Epidermal melanocyte (primary cell): ENCODE measurements around the gene CLIP2.
"Not testable (repeated sequence)": the region's sequence is repeated elsewhere in the genome, so short reads cannot be mapped to it uniquely, and the experiment has no call there.

Experiments used
- DNase-seq: peaks from one replicate; pipeline ENCODE4 v3.0.0; 2011; ENCODE audit warnings: low spot score; ENCODE audit not compliant: insufficient read length

Gene CLIP2

DNA sequence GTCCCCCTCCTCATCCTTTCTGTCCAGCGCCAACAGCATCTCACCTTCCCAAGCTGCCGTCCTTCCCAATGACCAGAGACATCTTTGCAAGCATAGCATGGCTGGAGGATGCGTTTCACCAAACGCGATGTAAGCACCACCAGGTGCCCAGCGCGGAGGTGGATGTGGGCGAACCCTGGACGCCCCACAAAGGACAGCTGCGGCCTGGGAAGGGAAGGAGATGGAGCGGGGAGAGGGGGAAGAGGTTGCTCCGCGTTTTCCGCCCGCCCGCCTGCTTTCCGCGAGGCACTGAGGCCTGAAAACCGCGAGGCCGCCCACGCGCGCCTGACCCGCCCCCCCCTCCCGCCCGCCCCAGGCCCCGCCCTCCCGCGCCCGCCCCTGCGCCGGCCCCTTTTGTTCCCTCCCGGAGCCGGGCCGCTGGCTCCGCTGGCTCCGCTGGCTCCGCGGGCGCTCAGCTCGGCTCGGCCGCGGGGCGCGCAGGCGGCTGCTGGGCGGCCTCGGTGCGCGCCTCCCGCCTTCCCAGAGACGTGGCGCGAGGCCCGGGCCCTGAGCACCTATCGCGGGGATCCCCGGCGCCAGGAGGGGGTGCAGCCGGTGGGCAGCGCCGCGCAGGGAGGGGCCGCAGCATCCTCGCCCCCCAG, at the start of gene CLIP2:
Gene CLIP2 (plus strand): TSS at position 390 of the 641 bp plus-strand sequence. CDS start 28,140 bp downstream, outside the sequence.
- DNase-seq, result peak; percentile 83

- DNase-seq, result no peak
Measured at GRCh38 chr7:74240482-74240881, 48.7 kb upstream of the CLIP2 start.

DNA sequence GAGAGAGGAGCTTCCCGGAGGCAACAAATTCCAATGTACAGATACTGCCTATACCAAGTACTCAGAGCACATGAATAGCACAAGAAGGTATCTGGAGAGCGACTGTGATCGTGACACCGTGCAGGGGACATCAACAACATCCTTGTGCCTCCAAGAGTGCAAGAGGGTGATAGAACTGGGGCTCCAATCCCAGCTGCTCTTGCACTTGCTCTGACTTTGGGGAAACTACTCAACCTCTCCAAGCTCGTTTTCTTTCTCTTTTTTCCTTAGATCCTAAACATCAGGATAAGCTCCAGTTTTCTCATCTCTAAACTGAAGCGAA, 47.1 kb upstream of the CLIP2 start:
- no peak for DNase-seq

DNA sequence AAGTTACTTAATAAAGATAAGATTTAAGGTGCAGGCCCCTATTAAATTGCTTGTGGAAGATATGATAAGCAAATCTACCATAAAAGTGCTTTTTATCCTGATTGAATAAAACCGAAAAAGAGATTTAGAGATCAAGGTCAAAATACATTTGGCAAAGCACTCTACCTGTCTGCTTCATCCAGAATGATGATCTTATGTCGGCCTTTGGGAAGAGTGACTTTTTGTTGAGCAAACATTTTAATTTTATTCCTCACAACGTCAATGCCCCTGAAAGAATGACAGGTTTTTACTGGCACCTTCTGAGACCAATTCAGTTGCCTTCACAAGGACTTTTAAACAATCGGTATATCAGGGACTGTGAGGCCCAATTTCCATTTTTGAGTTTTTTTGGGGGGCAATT, 42.7 kb upstream of the CLIP2 start:
- no peak for DNase-seq

DNA sequence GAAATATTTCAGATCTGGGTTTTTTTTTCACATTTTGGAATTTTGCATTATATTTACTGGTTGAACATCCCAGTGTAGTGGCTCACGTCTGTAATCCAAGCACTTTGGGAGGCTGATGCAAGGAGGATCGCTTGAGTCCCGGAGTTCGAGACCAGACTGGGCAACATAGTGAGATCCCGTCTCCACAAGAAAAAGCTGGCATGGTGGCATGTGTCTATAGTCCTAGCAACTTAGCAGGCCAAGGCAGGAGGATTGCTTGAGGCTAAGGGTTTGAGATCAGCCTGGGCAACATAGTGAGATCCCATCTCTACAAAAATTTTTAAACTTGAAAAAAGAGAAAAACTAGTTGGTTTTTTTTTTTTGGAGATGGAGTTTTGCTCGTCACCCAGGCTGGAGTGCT, 41.1 kb upstream of the CLIP2 start:
- no peak for DNase-seq

DNA sequence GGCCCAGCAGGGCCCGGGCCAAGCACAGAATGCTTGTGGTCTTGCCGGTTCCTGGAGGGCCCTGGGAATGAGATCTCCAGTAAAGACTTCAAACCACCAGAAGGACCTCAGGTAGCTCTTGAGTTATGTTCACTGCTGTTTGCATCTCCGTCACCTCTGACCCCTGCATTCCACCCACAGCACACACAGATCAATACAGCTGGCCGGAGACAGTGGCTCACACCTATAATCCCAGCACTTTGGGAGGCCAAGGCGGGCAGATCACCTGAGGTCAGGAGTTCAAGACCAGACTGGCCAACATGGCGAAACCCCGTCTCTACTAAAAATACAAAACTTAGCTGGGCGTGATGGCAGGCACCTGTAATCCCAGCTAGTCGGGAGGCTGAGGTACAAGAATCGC, 40.1 kb upstream of the CLIP2 start:
- DNase-seq, result not testable (repeated sequence)

DNA sequence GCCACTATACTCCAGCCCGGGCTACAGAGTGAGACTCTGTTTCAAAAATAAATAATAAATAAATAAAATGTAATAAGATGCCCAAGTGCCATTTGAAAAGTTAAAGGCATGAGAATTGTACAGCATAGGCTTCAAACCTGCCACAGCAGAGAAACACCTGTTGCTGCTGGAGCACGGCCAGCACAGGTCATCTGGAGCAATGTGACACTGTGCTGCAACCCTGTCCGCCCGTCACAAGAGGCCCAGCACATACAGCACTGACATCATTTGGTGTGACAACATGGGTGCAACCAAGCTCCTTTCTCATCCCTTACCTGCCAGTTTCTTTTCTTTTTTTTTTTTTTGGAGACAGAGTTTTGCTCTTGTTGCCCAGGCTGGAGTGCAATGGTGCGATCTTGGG, 36.3 kb upstream of the CLIP2 start:
- DNase-seq, result no peak

- DNase-seq, result no peak
Measured at GRCh38 chr7:74253331-74253730, 35.9 kb upstream of the CLIP2 start.

DNA sequence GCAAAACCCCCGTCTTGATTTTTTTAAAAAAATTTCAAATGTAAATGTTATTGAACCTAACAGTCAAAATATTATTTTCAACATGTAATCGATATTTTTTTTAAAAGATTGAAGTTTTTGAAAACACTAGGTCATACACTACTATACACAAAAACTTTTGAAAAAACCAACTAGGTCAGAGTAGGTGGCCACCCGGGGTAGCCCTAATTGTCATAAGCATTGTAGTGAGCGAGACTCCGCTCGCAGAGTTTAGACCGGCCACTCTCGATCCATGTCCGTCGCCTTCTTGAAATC, 35.4 kb upstream of the CLIP2 start:
- no peak for DNase-seq

- peak; percentile 83 for DNase-seq
Measured at GRCh38 chr7:74254129-74254857, 34.9 kb upstream of the CLIP2 start, which contains the start of gene RFC2. Gene RFC2 (minus strand): TSS chr7:74254399. CDS start chr7:74254383, 16 bp downstream.

DNA sequence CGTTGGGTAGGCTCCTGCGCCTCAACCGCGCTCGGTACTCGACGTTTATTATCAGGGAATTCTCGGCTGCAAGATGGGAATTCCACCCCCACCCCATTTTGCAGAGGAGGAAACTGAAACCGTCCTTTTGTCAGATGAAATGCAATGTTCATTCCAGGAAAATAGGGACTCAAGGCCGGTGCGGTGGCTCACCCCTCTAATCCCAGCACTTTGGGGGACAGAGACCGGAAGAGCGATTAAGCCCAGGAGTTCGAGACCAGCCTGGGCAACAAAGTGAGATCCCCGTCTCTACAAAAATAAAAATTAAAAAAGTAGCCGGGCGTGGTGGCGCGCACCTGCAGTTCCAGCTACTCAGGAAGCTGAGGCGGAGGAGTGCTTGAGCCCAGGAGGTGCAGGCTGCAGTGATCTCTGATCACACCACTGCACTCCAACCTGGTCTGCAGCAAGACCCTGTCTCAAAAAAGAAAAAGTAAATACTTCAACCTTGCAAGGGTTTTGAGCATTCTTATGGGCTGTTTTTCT, 34.3 kb upstream of the CLIP2 start:
- DNase-seq, result no peak

DNA sequence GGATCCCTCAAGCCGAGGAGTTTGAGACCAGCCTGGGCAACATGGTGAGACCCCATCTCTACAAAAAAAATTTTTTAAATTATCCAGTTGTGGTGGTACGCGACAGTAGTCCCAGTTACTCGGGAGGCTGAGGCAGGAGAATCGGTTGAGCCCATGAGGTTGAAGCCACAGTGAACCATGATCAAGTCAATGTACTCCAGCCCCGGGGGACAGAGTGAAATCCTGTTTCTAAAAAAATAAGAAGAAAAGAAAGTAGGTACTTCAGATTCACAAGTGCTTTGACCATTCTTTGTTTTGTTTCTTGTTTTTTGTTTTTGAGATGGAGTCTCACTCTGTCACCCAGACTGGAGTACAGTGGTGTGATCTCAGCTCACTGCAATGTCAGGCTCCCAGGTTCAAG, 33.7 kb upstream of the CLIP2 start:
- DNase-seq, result not testable (repeated sequence)

- no peak for DNase-seq
Measured at GRCh38 chr7:74256491-74257408, 32.5 kb upstream of the CLIP2 start.

- DNase-seq, result no peak
Measured at GRCh38 chr7:74258639-74259038, 30.6 kb upstream of the CLIP2 start.

DNA sequence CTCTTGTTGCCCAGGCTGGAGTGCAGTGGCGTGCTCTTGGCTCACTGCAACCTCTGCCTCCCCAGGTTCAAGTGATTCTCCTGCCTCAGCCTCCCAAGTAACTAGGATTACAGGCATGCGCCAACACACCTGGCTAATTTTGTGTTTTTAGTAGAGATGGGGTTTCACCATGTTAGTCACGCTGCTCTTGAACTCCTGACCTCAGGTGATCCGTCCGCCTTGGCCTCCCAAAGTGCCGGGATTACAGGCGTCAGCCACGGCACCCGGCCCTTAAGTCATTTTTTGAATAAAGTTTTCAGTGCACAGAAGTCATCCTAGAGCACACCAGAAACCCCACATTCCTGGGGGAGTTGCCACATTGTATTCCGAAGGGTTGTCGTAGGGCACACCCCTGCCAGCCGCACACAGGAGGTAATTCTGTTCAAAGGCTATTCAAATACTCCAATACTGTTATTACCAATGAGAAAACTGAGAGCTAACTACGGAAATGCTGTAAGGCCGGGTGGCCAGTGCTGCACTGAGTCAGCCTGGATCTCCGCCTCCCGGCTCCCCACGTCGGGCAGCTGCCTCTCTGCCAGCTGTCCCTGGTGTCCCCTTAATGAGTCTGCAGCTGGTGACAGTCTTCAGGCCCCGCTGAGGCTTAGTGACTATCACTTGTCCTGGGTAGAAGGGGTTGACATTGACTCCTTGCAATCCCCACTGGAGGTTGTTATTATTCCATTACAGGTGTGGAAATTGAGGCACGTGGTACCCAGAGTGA, 26.4 kb upstream of the CLIP2 start:
- DNase-seq, result no peak

- no peak for DNase-seq
Measured at GRCh38 chr7:74263399-74264120, 25.6 kb upstream of the CLIP2 start.

GRCh38 chr7:74266191-74266963, 22.8 kb upstream of the CLIP2 start:
- no peak for DNase-seq

DNA sequence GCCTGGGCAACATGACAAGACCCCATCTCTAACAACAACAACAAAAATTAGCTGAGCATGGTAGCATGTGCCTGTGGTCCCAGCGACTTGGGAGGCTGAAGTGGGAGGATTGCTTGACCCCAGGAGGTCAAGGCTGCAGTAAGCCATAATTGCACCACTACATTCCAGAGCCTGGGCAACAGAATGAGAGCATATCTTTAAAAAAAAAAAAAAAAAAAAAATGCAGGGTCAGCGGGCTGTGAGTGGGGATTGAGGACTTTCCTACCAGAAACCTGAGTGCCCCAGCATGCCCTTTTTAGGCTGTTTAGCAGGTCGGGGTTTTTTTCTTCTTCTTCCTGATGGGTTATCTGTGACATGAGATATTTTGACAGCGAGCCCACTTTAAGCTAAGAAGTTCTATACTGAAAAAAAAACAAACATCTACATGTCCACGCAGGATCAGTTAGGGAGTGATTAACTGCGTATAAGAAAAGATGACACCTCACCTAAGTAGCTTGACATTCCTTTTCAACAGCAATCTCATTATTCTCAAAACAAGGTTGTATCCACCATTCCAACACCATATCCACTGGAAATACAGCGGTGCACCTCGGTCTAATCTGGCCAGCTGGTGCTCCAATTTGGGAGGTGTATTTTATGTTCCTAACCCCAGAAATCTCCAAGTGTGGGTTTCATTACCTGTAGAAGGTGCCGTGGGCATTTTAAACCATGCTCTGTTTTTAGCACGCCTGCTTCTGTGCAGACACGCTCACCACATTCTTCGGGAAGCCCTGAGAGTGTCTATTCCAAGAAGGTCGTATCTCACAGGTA, 21.2 kb upstream of the CLIP2 start:
- no peak for DNase-seq

GRCh38 chr7:74269757-74270277, 19.4 kb upstream of the CLIP2 start:
- peak; percentile 80 for DNase-seq
